Stomach smooth muscle (tissue), 2 donors: Measurements from ENCODE around the gene PIGN.

Experiments
- H3K27ac ChIP-seq: one replicate; pipeline ENCODE4 v1.7.0; 2013; ENCODE audit warnings: mild to moderate bottlenecking, low read length, inconsistent platforms
- H3K27me3 ChIP-seq, 2 donors: one replicate each; pipeline ENCODE4 v1.7.0; 2013; ENCODE audit warnings: low read length in 2 of 2; ENCODE audit not compliant: insufficient read depth in 2 of 2, control insufficient read depth in 1 of 2
- H3K36me3 ChIP-seq, 2 donors: one replicate each; pipeline ENCODE4 v1.7.0; 2013; ENCODE audit warnings: low read length in 2 of 2; ENCODE audit not compliant: control insufficient read depth in 2 of 2, insufficient read depth in 2 of 2
- H3K4me1 ChIP-seq: one replicate; pipeline ENCODE4 v1.7.0; 2013; ENCODE audit warnings: low read length; ENCODE audit not compliant: control insufficient read depth, insufficient read depth
- H3K4me3 ChIP-seq, 2 donors: one replicate each; pipeline ENCODE4 v1.7.0; 2013; ENCODE audit warnings: low read length in 2 of 2
- H3K9ac ChIP-seq, 2 donors: one replicate each; pipeline ENCODE4 v1.7.0; 2013; ENCODE audit warnings: low read length in 2 of 2, mild to moderate bottlenecking in 1 of 2
- H3K9me3 ChIP-seq, 2 donors: one replicate each; pipeline ENCODE4 v1.7.0; 2013; ENCODE audit warnings: low read length in 2 of 2; ENCODE audit not compliant: control insufficient read depth in 2 of 2
- donor health status: healthy.
- donor health status: Pancreatic carcinoma.

PIGN gene

DNA sequence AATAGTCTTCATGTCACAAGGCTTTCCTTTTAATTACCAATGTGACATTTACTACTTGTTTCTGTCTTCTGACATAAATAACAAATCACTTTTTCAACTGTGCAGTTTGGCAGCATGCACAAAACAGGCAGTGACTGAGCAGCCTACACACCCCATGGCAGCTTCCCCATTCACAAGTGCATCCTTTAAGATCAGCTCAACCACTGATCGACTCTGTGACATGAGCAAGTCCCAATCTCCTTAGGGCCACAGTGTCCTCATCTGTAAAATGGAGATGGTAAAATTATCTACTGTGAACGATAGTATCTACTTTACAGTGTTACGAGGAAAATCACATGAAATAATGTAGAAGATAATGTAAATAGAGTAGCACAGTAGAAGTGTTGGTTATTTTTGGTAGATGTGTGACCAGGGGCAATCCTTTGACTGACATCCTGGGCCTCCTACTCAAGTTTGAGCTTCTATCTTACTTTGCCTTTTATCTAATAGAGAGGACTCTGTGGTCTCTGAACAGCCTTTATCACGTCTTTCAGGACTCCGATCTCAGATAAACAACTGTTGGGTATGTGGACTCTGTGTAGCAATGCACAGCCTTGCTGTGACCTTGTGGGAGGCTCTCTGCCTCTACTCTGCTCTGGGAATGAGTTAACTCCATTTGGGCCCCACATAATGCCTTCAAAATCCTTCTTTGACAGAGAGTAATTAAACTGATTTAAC, 120.6 kb downstream of the PIGN start:
- no peak overlapping the region for H3K4me3 ChIP-seq
- H3K27me3 ChIP-seq: no peaks in the 10 kb centered on the region
- H3K4me1 ChIP-seq: no peaks in the 10 kb centered on the region
- H3K9ac ChIP-seq: no peak overlapping the region
- H3K27ac ChIP-seq: no peak overlapping the region
- H3K36me3 ChIP-seq: peaks cover 0 to 10% of the 10 kb centered on the region in 2 donors
- no peaks in the 10 kb centered on the region for H3K9me3 ChIP-seq

- Histone ChIP-seq H3K4me1 (no peaks in the 10 kb centered on the region), H3K27me3 (no peaks in the 10 kb centered on the region), H3K27ac (no peak overlapping the region), H3K4me3 (no peak overlapping the region), H3K9me3 (no peaks in the 10 kb centered on the region), H3K36me3 (peaks cover 0 to 16% of the 10 kb centered on the region in 2 donors), H3K9ac (no peak overlapping the region)
Observed at GRCh38 chr18:62064361-62064760, 122.5 kb downstream of the PIGN start.

- H3K27ac ChIP-seq: no peak overlapping the region
- H3K4me3 ChIP-seq: no peak overlapping the region
- H3K9ac ChIP-seq: no peak overlapping the region
- H3K9me3 ChIP-seq: no peaks in the 10 kb centered on the region
- no peaks in the 10 kb centered on the region for H3K4me1 ChIP-seq
- H3K36me3 ChIP-seq: peaks cover 0 to 12% of the 10 kb centered on the region in 2 donors
- no peaks in the 10 kb centered on the region for H3K27me3 ChIP-seq
Observed at GRCh38 chr18:62061821-62062478, 124.9 kb downstream of the PIGN start.

DNA sequence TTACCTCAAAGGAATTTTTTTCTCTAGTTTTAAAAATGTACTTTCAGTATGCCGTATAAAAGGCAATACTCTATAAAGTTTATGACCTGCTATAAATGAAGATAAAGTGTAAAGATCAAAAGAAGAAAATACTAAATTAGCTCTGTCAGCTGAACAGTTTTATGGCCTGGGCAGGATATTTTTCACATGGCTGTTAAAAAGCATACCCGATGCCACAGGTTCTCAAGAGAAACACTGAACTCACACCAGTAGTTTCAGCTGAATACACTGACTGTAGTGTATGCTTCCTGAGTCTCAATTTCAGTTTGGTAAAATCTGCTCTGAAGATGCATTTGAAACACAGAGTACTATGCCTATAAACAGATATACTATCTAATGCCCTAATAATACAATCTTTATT, 126.0 kb downstream of the PIGN start:
- Histone ChIP-seq H3K4me3 (no peak overlapping the region), H3K4me1 (no peaks in the 10 kb centered on the region), H3K27ac (no peak overlapping the region), H3K9me3 (no peaks in the 10 kb centered on the region), H3K9ac (no peak overlapping the region), H3K27me3 (no peaks in the 10 kb centered on the region), H3K36me3 (peaks cover 0 to 9% of the 10 kb centered on the region in 2 donors)

DNA sequence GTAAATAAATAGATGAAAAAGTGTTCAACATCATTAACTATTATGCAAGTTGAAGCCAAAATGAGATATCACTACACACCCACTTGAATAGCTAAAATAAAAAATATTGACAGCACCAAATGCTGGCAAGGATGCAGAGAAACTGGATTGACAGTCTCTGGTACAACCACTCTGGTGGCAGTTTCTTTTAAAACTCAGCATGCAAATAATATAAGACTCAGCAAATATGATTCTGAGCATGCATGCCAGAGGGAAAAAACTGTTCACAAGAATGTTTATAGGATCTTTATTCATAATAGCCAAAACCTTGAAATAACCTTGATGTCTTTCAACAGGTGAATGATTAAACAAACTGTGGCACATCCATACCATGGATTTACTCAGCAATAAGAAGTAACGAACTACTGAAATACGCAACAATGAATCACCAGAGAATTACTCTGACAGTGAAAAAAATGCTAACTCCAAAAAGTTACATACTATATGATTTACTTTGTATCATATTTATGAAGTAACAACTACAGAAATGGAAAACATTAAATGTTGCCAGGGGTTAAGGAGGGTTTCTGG, 131.8 kb downstream of the PIGN start:
- no peak overlapping the region for H3K4me3 ChIP-seq
- no peaks in the 10 kb centered on the region for H3K9me3 ChIP-seq
- peaks cover 0 to 7% of the 10 kb centered on the region in 2 donors for H3K36me3 ChIP-seq
- no peak overlapping the region for H3K9ac ChIP-seq
- H3K27me3 ChIP-seq: no peaks in the 10 kb centered on the region
- no peak overlapping the region for H3K27ac ChIP-seq
- no peaks in the 10 kb centered on the region for H3K4me1 ChIP-seq

- Histone ChIP-seq H3K36me3 (peaks cover 0 to 2% of the 10 kb centered on the region in 2 donors), H3K27ac (no peak overlapping the region), H3K27me3 (no peaks in the 10 kb centered on the region), H3K9me3 (no peaks in the 10 kb centered on the region), H3K9ac (no peak overlapping the region), H3K4me1 (no peaks in the 10 kb centered on the region), H3K4me3 (no peak overlapping the region)
Observed at GRCh38 chr18:62048279-62048678, 138.6 kb downstream of the PIGN start.

- Histone ChIP-seq H3K36me3 (peaks cover 0 to 4% of the 10 kb centered on the region in 2 donors), H3K27me3 (no peaks in the 10 kb centered on the region), H3K27ac (no peak overlapping the region), H3K4me3 (no peak overlapping the region), H3K9ac (no peak overlapping the region), H3K9me3 (no peaks in the 10 kb centered on the region), H3K4me1 (no peaks in the 10 kb centered on the region)
Observed at GRCh38 chr18:62045316-62045715, 141.5 kb downstream of the PIGN start.

- Histone ChIP-seq H3K4me3 (no peak overlapping the region), H3K36me3 (peaks cover 0 to 4% of the 10 kb centered on the region in 2 donors), H3K4me1 (no peaks in the 10 kb centered on the region), H3K27me3 (no peaks in the 10 kb centered on the region), H3K9me3 (no peaks in the 10 kb centered on the region), H3K27ac (no peak overlapping the region), H3K9ac (no peak overlapping the region)
Observed at GRCh38 chr18:62044490-62045000, 142.3 kb downstream of the PIGN start.

DNA sequence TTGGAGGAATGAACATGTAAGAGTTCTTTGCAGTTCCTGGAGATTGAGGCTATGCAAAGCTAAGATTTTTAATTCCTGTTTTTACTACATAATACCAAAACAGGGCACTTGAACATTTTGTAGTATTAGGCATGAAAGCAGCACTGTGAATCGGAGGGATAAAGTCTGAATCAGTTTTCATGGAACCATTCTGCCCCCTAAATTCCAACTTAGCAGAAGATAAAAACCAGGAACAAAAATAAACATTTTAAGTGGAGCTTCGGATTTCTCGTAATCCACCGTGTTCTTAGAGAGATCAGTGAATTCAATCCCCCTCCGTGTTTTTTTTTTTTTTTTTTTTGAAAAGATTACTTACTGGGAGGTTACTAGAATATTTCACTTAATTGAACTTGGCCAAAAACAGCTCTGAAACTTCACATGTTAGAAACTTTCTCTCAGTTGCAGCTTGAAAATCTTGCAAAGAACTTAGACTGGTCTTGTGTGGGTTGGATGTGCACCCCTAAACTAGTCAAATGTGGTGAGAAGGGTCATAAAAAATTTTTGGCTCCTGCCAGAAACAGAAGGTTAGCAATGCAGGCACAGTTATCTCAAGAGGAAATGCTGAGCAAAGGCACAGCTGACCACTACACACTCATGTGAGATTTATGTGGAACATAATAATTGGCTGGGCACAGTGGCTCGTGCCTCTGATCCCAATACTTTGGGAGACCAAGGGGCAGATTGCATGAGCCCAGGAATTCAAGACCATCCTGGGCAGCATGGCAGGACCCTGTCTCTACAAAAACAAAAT, 148.7 kb downstream of the PIGN start:
- no peak overlapping the region for H3K27ac ChIP-seq
- H3K36me3 ChIP-seq: peaks cover 0 to 2% of the 10 kb centered on the region in 2 donors
- H3K4me1 ChIP-seq: no peaks in the 10 kb centered on the region
- no peak overlapping the region for H3K4me3 ChIP-seq
- H3K27me3 ChIP-seq: no peaks in the 10 kb centered on the region
- no peaks in the 10 kb centered on the region for H3K9me3 ChIP-seq
- H3K9ac ChIP-seq: no peak overlapping the region

DNA sequence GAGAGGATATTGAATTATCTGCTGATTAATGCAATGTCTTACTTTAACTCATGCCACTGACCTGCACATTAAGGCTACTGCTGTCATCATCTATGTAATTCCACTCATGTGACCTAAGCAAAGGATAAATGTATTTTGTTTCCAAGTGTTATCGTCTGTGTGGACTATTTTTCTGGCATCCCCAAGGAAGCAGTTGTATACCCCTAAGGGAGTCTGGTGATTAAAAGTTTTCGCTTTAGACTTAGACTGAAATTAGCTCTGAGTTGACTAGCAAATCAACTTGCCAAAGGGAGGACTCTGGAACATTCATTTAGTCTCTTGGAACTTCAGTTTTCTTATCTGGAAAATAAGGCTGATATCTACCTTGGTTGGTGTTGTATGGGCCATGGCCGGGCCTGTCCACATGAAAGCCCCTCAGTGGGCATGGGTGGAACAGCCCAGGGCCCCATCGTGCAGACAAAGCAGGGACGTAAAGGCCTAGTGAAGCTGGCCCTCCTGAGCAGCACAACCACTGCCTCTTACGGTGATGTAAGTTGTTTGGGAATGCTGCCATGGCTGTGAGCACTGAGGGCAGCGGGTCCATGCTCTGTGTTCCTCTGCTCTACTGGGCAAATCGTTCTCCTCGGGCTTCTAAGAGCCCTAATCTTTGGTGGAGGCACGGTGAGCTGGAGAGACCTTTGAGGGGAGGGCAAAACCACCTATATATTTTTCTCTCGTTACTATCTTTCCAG, 149.7 kb downstream of the PIGN start:
- no peaks in the 10 kb centered on the region for H3K27me3 ChIP-seq
- H3K9ac ChIP-seq: no peak overlapping the region
- H3K9me3 ChIP-seq: no peaks in the 10 kb centered on the region
- H3K36me3 ChIP-seq: peaks cover 0 to 2% of the 10 kb centered on the region in 2 donors
- H3K4me3 ChIP-seq: no peak overlapping the region
- no peak overlapping the region for H3K27ac ChIP-seq
- H3K4me1 ChIP-seq: no peaks in the 10 kb centered on the region
